GM18951 (cell line): ENCODE data around the gene IFIT1.
"Not testable (repeated sequence)": the region's sequence is repeated elsewhere in the genome, so short reads cannot be mapped to it uniquely, and the experiment has no call there.

Experiments used
- POLR2A ChIP-seq: IDR thresholded peaks from 4 replicates; pipeline ENCODE4 v1.6.1; 2011; ENCODE audit warnings: mild to moderate bottlenecking; ENCODE audit not compliant: insufficient read length, insufficient read depth; ENCODE audit errors: extremely low read depth
- in situ Hi-C: fragments of 300-500 bp; cut with MboI; formaldehyde crosslinking; loops from one replicate; pipeline ENCODE4 v1.12.0; 2022; ENCODE audit warnings: low sequenced_read_pairs, mixed read lengths, inconsistent platforms; ENCODE audit not compliant: unreplicated experiment

The IFIT1 gene

DNA sequence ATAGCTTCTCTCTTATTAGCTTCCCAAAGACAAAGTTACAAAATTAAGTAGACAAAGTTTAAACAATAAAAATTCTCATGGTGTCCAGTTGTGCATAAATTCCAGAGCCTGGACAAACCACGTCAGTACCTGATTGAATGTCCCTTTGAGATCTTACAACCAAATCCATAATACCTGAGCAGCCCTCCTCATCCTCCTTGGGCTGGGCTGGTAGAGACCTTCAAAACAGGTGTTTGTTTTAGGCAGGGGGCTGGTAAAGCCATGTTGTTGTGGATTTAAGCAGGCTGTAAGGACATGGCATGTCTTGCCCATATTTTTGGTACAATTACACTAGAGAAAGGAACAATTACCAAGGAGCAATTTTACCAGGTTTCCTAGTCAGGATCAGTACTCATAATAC lies 24.0 kb downstream of the IFIT1 start:
- in situ Hi-C loops = no loop called here
- no peak for TF ChIP-seq POLR2A

DNA sequence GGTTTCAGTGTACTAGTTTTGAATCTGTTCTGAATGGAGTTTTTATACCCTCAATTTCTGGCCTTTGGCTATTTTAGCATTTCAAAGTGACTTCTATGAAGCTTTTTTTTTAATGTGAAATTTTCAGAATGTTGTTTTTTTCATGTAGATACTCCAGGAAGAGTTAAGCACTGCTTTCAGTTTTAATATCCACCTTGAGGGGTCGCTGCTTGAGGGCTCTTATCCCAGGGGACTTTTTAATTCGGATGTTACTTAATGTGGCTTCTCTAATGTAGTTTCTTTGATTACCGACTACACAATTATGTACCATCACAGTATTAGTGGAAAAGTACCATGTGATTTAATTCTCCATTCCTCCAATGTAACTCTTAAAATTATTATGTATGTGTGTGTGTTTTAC lies 27.1 kb downstream of the IFIT1 start:
- TF ChIP-seq POLR2A = no peak
- in situ Hi-C loops = no loop called here

DNA sequence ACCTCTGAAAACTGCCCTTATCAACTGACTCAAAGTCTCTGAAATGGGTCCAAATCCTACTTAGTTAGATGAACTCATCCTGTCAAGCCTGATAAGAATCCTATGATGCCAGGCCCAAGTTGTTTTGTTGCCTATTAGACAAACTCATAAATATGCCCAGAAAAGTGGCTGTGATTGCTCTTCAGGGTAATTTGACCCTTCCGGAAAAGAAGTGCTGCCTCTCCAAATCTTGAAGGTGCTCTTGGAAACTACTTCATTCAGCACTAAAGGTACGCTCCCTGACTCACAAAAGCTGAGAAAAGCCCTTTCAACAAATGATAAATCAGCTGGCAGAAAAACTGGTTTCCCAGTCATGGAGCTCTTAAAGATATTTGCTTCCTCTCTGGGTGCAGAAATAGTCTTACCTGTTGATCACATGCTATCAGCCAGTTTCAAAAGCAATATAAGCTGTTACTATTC lies 28.6 kb downstream of the IFIT1 start:
- no peak for TF ChIP-seq POLR2A
- in situ Hi-C loops = no loop called here

DNA sequence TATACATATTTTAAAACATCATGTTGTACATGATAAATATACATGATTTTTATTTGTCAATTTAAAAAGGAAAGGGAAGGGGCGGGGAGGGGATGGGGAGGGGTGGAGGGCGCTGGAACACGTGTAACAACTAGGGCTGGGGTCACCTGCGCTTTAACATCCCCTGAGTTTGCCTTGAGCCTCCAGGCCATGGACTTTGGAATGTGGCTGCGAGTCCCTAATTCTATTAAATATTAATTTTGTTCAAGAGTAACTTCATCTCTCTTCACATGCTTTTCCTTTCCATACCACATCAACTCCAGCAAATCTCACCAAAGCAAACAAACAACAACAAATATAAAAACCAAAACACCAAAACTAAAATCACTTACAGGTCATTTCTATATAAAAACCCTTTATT lies 32.6 kb downstream of the IFIT1 start:
- in situ Hi-C loops = loop anchor here (5.0 kb wide), 1 partner anchor 137 kb away; no protein-coding TSS in a partner anchor
- no peak for TF ChIP-seq POLR2A

DNA sequence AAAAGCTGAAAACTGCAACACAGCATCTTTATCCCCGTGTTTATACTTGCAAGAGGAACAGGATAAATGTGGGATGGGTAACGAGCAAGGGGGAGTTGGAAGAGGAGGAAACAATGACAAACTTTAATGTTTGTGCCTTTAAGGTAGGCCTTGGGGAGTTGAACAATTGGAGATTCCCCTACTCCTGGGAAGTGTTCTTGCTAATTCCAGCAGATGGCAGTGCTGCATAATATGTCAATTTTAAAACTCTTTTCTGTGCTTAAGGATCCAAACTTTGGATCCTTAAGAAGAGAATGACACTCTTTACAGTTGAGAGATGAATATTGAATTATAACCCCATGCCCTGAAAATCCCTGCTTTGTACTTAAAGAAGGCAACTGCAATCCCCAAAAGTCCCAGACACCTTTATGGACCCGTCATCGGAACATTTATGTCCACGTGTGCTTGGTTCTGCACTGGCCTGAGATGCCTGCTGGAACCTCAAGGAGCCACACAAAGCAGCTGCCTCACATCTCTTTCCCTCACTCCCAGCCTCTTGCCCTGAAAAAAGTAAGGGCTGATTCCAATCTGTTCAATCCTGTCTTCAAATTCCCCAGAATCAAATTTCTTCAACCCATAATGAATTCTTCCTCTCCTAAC lies 33.9 kb downstream of the IFIT1 start:
- no peak for TF ChIP-seq POLR2A
- in situ Hi-C loops = loop anchor here (5.0 kb wide), 1 partner anchor 136 kb away; no protein-coding TSS in a partner anchor

DNA sequence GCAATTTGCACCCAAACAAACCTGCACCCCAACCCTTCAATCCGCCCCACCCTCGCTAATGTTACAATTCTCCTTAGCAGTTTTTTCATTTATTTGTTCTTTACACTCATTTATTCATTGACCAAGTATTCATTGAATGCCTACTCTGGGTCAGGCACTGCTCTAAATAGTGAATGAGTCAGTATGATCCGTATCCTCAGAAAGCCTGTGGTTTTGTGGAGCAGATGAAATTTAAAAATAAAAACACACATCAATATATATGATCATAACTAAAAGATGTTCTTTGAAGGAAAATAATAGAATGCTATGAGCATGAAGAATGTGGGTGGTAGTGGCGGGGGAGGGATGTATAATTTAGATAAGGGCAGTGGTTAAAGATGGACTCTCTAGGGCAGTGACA lies 35.2 kb downstream of the IFIT1 start:
- in situ Hi-C loops = loop anchor here (5.0 kb wide), 1 partner anchor 135 kb away; no protein-coding TSS in a partner anchor
- no peak for TF ChIP-seq POLR2A

DNA sequence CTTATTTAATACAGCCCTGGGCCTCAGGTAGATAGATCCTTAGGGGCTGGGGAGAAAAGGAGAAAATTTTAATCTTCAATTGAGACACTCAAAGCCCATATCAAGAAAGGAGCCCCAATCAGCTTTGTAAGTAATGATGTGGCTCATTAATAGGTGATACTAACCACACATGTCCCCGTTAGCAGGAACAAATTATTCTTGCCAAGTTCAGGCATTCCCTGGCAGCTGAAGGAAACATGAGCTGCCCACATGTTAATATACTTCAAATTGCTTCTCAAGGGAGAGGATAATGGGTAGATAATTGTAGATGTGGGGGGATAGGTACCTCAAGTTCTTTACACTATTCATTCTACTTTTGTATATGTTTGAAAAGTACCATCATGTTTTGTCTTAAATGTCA lies 36.5 kb downstream of the IFIT1 start:
- no peak for TF ChIP-seq POLR2A
- in situ Hi-C loops = loop anchor here (5.0 kb wide), 1 partner anchor 133 kb away; no protein-coding TSS in a partner anchor

DNA sequence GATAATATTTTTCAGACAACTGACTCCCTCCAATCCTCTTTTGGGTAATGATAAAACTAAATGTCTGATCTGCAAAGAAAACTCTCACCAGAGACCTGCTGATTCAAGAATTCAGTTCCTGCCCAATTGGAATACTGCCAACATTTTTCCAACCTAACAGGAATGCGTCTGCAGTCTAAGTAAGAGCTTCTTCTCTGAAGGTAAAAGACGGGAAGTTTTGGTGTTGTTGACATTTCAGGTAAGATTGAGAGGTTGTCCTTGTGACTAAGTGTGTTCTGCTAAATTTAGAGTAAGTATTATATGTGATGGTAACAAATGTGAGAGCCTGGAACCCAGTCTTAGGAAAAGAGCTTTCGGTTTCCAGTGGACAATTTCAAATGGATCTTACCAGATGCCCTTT lies 39.6 kb downstream of the IFIT1 start:
- in situ Hi-C loops = no loop called here
- no peak for TF ChIP-seq POLR2A

DNA sequence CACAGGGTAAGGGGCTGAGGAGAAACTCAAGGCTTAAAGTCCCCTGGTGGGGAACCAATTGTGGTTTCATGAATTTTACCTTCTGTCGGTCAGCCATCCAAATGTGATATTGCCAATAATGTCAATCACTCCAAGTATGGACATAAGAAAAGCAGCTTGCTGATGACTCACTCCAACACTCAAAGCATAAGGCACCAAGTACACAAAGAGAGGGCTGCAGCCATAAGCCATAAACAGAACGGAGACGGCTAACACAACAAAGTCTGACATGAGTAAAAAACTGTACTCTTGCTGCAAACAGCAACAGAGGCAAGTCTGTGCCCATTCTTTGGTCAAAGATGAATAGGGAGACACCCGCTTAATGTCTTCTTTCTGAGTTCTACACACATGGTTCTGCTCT lies 46.1 kb downstream of the IFIT1 start:
- TF ChIP-seq POLR2A = no peak
- in situ Hi-C loops = no loop called here

DNA sequence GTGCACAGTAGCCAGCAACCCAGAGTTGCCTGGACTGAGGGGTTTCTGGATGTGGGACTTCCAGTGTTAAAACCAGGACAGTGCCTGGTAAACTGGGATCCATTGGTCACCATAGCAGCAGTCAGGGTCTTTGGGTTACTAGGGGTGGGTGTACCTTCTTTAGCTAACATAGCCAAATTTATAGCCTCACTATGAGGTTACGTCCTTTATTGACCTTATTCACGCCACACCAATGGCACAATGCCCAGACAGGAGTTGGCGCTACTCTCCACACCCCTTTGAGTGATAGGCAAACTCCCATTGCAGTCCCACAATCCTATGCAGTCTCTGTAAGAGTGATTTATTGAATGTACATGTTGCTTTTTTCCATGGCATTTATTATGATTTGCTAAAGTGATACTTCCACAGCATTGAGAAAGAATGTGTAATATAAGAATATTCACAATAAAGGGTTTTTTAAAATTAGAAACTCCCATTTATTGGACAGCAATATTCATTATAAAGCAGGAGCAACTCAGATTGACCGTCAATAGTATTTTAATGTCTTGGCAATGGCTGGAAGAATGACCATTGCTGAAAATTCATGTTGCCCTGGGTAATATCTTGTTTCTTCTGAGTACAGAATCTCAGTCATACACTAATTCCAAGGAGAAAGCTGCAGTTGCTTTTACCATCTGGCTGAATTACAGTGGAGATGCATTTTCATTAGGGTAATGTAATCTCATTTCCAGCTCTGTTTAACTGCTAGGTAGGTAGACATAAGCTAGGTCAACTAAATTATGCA lies 48.0 kb downstream of the IFIT1 start:
- TF ChIP-seq POLR2A = no peak
- in situ Hi-C loops = no loop called here

DNA sequence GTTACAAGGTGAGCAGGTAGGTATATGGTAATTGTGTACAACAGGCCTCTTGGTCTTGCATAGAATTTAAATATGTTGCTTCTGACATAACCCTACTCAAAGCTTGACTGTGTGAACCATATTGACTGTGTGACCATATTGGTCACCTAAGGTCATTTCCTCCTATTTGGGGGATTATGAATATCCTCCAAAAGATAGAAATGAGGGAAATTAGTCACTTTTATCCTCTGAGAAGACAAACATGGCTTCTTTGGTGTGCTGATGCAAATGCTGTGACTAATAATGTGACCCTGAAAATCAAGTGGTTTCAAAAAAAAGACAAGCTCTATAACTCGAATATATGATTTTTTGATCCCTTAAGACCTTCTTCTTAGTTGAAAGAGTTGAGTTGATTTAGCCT lies 49.9 kb downstream of the IFIT1 start:
- TF ChIP-seq POLR2A = no peak
- in situ Hi-C loops = no loop called here

DNA sequence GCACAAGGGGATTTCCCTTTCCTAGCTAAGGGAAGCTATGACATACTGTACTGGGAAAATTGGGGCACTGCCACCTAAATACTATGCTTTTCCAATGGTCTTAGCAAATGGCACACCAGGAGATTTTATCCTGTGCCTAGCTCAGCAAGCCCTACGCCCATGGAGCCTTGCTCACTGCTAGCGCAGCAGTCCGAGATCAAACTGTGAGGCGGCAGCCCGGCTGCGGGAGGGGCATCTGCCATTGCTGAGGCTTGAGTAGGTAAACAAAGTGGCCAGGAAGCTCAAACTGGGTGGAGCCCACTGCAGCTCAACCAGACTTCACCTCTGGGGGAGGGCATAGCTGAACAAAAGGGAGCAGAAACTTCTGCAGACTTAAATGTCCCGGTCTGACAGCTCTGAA lies 52.4 kb downstream of the IFIT1 start:
- in situ Hi-C loops = not testable (repeated sequence)

DNA sequence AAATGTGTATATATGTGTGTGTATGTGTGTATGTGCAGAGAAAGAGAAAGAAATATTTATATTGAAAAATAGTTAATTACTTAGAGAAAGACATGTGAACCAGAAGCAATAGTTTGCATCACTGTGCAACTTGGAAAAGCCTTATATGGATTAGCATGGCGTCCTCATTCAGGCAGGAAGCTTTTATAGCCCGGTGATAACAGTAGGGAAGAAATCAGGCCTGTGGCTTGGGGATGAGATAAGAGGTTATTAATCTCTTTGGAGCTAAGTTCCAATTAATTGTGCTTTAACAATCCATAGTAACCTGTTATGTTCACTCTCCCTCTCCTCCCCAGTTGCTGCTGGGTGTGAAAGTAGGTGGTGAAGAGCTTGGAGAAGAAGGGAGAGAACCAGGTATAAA lies 58.5 kb downstream of the IFIT1 start:
- in situ Hi-C loops = no loop called here
- TF ChIP-seq POLR2A = no peak

DNA sequence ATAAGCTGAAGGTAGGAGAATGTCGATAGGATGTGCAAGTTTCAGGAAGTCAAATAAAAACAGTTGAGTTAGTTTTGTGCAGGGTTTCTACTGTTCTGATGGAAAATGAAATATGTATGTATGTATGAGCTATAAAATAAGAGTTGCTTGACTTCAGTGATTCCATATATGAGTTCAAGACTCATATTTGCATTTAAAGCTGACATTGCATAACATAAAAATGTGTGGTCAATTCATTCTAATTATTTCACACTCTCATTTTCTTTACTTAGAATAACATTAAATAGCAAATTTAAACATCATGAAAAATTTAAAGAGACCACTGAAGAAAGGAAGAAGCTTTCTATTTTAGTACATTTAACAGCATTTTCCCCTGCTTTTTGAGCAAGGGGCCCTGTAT lies 59.8 kb downstream of the IFIT1 start:
- in situ Hi-C loops = no loop called here
- no peak for TF ChIP-seq POLR2A

DNA sequence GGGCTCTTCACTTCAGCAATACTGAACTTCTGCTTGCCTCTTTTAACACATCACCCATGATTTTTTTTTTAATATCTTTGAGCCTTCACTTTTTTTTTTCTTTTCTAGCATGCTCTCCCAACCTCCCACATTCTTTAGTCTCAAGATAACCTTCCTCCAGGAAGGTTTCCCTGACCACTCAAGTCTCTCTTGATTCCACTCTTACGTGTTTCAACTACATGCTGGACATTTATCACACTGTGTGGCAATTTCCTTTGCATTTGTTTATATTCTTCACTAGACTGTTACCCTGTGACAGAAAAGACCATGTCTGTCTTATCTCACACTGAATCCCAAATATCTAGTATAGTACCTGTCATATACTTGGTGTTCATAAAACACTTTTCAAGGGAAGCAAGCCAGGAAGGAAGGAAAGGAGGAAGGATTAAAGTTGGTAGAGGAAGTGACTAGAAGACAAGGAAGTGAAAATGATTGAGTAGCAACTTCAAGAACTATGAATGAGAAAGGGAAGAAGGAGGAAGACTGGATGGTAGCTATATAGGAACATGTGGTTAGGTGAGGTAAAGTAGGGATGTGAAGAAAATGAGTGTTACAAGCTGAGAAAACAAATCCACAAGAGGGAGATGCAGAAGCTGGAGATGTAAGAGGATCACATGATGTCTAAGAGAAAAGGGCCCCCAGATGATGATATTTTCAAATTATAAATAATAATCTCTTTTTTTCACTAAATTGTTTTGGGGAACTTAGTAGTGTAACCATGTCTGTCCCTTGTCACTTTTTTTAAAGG lies 62.3 kb downstream of the IFIT1 start:
- no peak for TF ChIP-seq POLR2A
- in situ Hi-C loops = no loop called here
